Measurements from ENCODE around the gene SLC8B1.

SLC8B1 gene

DNA sequence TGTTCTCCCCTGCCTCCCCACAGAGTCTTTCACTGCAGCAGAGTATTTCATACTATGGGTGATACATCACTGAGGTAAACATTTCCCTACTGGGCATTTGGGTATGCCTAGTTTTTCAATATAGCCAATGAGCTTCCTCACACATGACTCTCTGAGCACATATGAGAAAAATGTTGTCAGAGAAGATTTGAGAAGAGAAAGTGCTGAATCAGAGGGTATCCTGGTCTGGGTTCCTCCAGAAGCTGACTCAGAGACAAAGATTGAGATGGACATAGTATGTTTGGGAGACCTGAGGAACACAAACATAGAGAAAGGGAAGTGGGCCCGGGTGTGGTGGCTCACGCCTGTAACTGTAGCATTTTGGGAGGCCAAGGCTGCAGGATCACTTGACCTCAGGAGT lies 12.6 kb downstream of the SLC8B1 start:
- peak; percentile 68 for DNase-seq (ENCODE audit: low read depth)

DNA sequence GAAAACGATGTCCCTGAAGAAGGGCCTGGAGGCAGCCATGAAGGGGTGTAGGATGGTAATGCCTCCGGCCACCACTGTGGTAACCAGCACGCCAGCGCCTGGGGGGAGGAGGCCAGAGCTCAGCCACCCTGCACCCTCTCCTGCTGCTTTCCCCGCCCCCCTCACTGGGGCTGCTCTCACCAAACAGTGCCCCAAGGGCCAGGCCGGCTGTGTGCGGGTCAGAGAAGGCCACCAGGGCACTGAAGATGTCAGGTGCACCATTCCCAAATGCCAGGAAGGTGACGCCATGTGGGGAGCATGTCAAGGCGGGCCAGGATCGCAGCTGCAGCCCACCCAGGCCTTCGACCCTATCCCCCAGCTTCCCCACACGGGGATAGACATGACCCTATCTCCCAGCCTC lies 14.5 kb downstream of the SLC8B1 start:
- DNase-seq (ENCODE audit: low read depth): no peak

DNA sequence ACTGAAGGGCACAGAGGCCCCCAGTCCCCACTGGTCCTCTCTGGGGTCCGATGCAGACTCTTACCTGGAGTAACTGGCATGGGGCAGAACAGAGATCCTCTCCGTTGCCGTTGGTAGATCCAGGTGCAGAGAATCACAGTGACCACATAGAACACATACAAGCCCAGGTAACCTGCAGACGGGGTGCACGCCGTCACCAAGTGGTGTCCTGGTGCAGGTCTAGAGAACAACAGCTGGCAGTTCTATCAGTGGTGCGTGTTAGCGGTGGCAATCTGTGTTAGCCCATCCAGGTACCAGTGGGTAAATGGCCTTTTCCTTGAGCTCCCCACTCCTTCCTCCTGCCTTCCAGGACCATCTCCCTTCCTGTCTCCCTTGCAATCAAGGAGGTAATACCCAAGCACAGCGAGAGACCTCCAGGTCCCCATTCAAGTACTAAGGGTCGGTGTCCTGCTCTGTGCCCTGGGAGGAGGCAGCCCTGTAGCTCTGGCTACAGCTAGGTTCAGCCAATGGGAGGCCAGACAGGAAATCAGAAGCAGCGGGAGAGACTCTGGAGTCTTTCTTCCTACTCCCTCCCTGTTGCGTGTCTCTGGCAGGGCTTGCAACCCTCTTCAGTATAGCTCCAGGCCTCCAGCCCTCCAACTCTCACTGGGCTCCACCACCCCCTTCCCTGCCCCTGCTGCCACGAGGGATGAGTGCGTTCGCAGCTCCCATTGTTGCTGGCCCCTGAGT lies 15.8 kb downstream of the SLC8B1 start:
- no peak for DNase-seq (ENCODE audit: low read depth)

- DNase-seq (ENCODE audit: low read depth): no peak
Measured at GRCh38 chr12:113318046-113318656, 16.8 kb downstream of the SLC8B1 start.

DNA sequence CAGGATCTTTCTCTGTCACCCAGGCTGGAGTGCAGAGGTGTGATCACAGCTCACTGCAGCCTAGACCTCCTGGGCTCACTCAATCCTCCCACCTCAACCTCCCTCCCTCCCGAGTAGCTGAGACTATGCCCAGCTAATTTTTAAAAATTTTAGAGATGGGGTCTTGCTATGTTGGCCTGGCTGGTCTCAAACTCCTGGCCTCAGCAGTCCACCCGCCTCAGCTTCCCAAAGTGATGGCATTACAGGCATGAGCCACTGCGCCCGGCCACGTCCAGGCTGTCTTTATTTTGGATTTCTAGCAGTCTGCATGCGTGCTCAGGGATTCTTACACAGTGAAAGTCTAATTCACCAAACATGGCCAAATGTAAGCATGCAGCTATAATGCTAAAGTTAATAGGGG lies 17.8 kb downstream of the SLC8B1 start:
- DNase-seq (ENCODE audit: low read depth): no peak

DNA sequence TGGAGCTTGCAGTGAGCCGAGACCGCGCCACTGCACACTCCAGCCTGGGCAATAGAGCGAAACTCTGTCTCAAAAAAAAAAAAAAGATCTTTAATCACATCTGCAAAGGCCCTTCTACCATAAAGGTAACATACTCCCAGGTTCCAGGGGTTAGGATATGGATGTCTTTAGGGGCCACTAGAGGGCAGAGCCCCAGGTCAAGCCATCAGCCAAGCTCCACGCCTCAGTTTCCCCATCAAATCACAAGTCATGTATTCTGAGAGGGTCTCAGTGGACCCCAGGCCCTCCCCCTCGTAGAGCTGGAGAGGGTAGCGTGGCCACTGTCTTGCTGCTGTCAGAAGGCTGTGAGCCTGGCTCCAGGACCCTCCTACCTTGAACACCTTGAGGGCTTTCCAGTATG lies 18.8 kb downstream of the SLC8B1 start:
- no peak for DNase-seq (ENCODE audit: low read depth)

DNA sequence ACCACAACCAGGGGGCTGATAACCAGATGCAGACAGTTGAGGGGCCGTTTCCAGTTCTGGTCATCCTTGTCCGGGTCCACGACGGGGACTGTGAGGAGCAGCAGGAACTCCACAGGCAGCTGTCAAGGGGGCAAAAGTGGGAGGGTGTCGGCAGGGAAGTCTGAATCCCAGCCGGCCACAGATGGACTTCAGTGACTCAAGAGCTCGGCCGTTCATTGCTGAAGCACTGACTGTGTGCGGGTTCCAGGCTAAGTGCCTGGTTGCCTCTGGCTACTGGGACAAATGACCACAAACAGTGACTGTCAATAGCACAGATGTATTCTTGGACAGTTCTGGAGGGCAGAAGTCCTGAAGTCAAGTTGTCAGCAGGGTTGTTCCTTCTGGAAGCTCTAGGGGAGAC lies 19.6 kb downstream of the SLC8B1 start:
- DNase-seq (ENCODE audit: low read depth): no peak

- no peak for DNase-seq (ENCODE audit: low read depth)
Measured at GRCh38 chr12:113314121-113314529, 20.8 kb downstream of the SLC8B1 start.

GRCh38 chr12:113310489-113310888 lies 24.4 kb downstream of the SLC8B1 start:
- no peak for DNase-seq (ENCODE audit: low read depth)

GRCh38 chr12:113306382-113306781 lies 28.5 kb downstream of the SLC8B1 start:
- no peak for DNase-seq (ENCODE audit: low read depth)

DNA sequence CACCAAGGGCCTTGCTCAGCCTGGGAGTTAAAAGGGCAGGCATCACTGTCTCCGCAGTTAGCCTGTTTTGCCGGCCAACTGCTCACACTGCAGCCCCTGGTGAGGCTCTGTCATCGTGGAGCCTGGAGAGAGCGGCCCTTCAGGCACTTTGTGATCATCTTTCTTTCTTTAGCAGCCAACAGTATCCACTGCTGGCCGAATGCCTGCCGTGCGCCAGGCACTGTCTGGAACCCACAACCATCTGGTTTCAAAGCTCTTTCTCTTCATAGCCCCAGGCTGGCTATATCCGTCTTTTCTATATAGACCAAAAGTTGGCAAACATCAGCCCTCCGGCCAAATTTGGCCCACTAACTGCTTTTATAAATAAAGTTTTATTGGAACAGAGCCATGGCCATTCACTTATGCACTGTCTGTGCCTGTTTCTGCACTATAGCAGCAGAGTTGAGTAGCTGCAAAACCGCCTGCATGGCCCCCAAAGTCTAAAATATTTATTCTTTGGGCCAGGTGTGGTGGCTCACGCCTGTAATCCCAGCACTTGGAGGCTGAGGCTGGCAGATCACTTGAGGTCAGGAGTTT lies 29.5 kb downstream of the SLC8B1 start:
- no peak for DNase-seq (ENCODE audit: low read depth)

- no peak for DNase-seq (ENCODE audit: low read depth)
Measured at GRCh38 chr12:113302886-113303640, 31.8 kb downstream of the SLC8B1 start.

DNA sequence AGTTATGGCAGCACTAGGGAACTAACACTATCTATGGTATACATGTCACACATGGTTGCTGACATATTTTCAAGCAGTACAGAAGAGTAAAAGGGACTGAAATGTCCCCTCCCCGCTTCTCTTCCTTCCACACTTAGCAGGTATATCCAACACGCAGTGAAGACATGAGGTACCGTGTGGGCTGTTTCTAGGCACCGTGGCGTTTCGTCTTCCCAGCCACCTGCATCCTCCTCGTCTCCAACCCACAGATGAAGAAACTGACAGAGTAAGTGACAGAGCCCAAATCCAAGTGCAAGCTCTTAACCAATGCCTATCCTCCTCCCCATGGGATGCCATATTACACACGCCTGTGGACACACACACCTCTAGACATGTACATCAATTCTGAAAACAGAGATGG lies 32.4 kb downstream of the SLC8B1 start:
- no peak for DNase-seq (ENCODE audit: low read depth)

- DNase-seq (ENCODE audit: low read depth): no peak
Measured at GRCh38 chr12:113301811-113302210, 33.1 kb downstream of the SLC8B1 start.

DNA sequence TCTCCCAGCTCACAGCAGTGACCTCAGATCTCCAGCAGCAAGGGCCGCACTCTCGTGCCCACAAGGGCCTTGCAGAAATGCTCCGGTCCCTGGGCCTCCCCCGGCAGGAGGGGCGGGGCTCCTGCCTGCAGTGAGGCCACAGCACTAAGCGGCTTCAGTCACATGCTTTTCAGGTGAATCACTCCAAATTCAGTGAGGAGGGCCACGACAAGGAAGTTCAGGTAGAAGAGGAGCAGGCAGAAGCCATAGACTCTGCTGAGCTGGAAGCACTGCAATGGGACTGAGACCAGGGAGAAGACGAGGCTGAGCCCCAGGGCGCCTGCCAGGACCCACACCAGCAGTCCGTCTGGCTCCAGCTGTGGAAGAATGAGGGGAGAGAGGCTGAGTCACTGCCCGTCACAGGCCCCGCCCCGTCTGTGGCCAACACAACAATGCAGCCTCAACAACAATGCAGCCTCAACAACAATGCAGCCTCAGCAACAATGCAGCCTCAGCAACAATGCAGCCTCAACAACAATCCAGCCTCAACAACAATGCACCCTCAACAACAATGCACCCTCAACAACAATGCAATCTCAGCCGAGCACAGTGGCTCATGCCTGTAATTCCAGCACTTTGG lies 35.2 kb downstream of the SLC8B1 start:
- DNase-seq (ENCODE audit: low read depth): peak; percentile 80

DNA sequence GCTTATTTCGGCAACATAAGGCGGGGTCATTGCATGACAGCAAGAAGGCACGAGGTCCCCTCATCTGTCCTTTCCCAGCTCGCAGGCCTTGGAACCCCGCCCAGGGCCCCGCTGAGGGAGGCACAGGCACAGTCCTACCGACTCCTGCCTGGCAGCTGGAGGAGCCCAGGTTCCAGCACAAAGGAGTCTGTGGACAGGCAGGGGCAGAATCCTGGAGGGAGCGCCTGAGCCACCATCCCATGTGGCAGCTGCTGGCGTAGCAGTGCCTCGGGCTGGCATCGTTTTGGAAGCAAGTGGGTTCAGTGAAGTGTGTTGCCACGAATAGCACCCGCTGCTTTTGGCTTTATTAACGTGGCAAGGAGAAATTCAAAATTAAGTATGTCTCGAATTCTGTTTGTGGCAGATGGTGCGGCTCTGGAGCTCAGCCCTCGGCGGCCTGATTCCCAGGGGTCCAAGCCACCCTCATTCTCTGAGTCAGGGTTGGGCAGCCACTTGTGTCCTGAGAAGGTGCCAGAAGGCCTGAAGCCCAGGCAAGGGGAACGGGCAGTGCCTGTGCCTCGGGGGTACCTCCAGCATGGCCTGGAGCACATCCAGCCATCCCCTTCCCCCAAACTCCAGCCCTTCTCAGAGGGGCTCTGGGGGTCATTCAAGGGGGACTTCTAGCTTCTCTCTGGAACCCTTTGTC lies 35.9 kb downstream of the SLC8B1 start:
- DNase-seq (ENCODE audit: low read depth): peak; percentile 51

GRCh38 chr12:113298472-113298817 lies 36.5 kb downstream of the SLC8B1 start:
- DNase-seq (ENCODE audit: low read depth): no peak

- DNase-seq (ENCODE audit: low read depth): no peak
Measured at GRCh38 chr12:113297621-113298471, 37.1 kb downstream of the SLC8B1 start.

GRCh38 chr12:113297214-113297587 lies 37.7 kb downstream of the SLC8B1 start:
- DNase-seq (ENCODE audit: low read depth): no peak

- DNase-seq (ENCODE audit: low read depth): no peak
Measured at GRCh38 chr12:113296557-113297213, 38.2 kb downstream of the SLC8B1 start.
